HEK293 (cell line): ENCODE measurements around the gene SLC7A6.

Experiments
- CTCF ChIA-PET: fragments of 350-600 bp; formaldehyde crosslinking; extraction: SDS; loops from one replicate; lab custom pipeline; 2021; ENCODE audit warnings: antibody characterized with exemption; lab: Yijun Ruan, JAX
- POLR2A ChIA-PET: fragments of 300-600 bp; formaldehyde crosslinking; extraction: SDS; loops from one replicate; lab custom pipeline; 2020; ENCODE audit warnings: antibody characterized with exemption, inconsistent platforms; lab: Yijun Ruan, JAX
- H3K27ac ChIP-seq: fragments of 200-500 bp; sonication (Bioruptor generic); 2 replicates; pipeline ENCODE4 v1.5.1; 2014; ENCODE audit warnings: low read depth, low read length, control low read depth, inconsistent platforms; ENCODE audit errors: extremely low read depth
- H3K36me3 ChIP-seq, 2 experiments: fragments of 200-500 bp in 1 of 2; sonication (Bioruptor generic) in 1 of 2; 1 replicate in 1 of 2; 2 replicates in 1 of 2; pipeline ENCODE4 v1.5.1; 2014 to 2017; ENCODE audit warnings: inconsistent platforms in 2 of 2, low read length in 2 of 2; ENCODE audit not compliant: control insufficient read depth in 2 of 2, insufficient read depth in 1 of 2
- H3K4me1 ChIP-seq: fragments of 200-500 bp; sonication (Bioruptor generic); 2 replicates; pipeline ENCODE4 v1.5.1; 2014; ENCODE audit warnings: mild to moderate bottlenecking, low read length, inconsistent platforms; ENCODE audit not compliant: control insufficient read depth, insufficient read depth
- H3K4me3 ChIP-seq: 2 replicates; pipeline ENCODE4 v1.5.1; 2011; ENCODE audit warnings: low read depth, mild to moderate bottlenecking, control low read depth, low read length, moderate library complexity
- H3K9me3 ChIP-seq: fragments of 200-500 bp; sonication (Bioruptor generic); 2 replicates; pipeline ENCODE4 v1.5.1; 2014; ENCODE audit warnings: low read depth, low read length, inconsistent platforms; ENCODE audit not compliant: control insufficient read depth, insufficient read depth
- BCL11B ChIP-seq: fragments of 450-650 bp; formaldehyde crosslinking; IDR thresholded peaks from 2 replicates; pipeline ENCODE4 v1.5.1; 2016; ENCODE audit warnings: low read depth, missing biosample characterization, missing genetic modification characterization
- IKZF3 ChIP-seq: fragments of 450-650 bp; IDR thresholded peaks from 2 replicates; pipeline ENCODE4 v1.5.0; 2018; ENCODE audit warnings: missing biosample characterization, mild to moderate bottlenecking, missing genetic modification characterization, moderate library complexity
- KLF8 ChIP-seq: fragments of 450-650 bp; formaldehyde crosslinking; IDR thresholded peaks from 2 replicates; pipeline ENCODE4 v1.5.1; 2016; ENCODE audit warnings: missing biosample characterization, missing genetic modification characterization
- SP2 ChIP-seq: fragments of 450-650 bp; formaldehyde crosslinking; IDR thresholded peaks from 2 replicates; pipeline ENCODE4 v1.5.1; 2016; ENCODE audit warnings: missing biosample characterization, missing genetic modification characterization
- ZBTB21 ChIP-seq: fragments of 450-650 bp; formaldehyde crosslinking; IDR thresholded peaks from 2 replicates; pipeline ENCODE4 v1.5.1; 2017; ENCODE audit warnings: missing biosample characterization, missing genetic modification characterization
- ZBTB48 ChIP-seq: fragments of 450-650 bp; formaldehyde crosslinking; IDR thresholded peaks from 2 replicates; pipeline ENCODE4 v1.5.1; 2016; ENCODE audit warnings: missing biosample characterization, missing genetic modification characterization
- ZBTB7A ChIP-seq: fragments of 450-650 bp; formaldehyde crosslinking; IDR thresholded peaks from 2 replicates; pipeline ENCODE4 v1.5.1; 2016; ENCODE audit warnings: low read depth, missing biosample characterization, missing genetic modification characterization
- ZNF138 ChIP-seq: fragments of 450-650 bp; formaldehyde crosslinking; IDR thresholded peaks from 2 replicates; pipeline ENCODE4 v1.5.1; 2016; ENCODE audit warnings: missing biosample characterization, missing genetic modification characterization, borderline replicate concordance
- ZNF140 ChIP-seq: fragments of 450-650 bp; formaldehyde crosslinking; IDR thresholded peaks from 2 replicates; pipeline ENCODE4 v1.5.1; 2016; ENCODE audit warnings: missing biosample characterization, missing genetic modification characterization
- ZNF16 ChIP-seq: fragments of 450-650 bp; formaldehyde crosslinking; IDR thresholded peaks from 2 replicates; pipeline ENCODE4 v1.5.1; 2016; ENCODE audit warnings: low read depth, missing biosample characterization, missing genetic modification characterization
- ZNF391 ChIP-seq: fragments of 450-650 bp; formaldehyde crosslinking; IDR thresholded peaks from 2 replicates; pipeline ENCODE4 v1.5.1; 2016; ENCODE audit warnings: low read depth, missing biosample characterization, missing genetic modification characterization, borderline replicate concordance
- ZNF558 ChIP-seq: fragments of 450-650 bp; formaldehyde crosslinking; IDR thresholded peaks from 2 replicates; pipeline ENCODE4 v1.5.1; 2016; ENCODE audit warnings: missing biosample characterization, missing genetic modification characterization
- ZNF561 ChIP-seq: fragments of 450-650 bp; IDR thresholded peaks from 2 replicates; pipeline ENCODE4 v1.5.1; 2018; ENCODE audit warnings: missing biosample characterization, missing genetic modification characterization, borderline replicate concordance
- TF ChIP-seq, protein P1 (sequence below): fragments of 450-650 bp; formaldehyde crosslinking; IDR thresholded peaks from 2 replicates; pipeline ENCODE4 v1.5.1; 2016; ENCODE audit warnings: missing biosample characterization, missing genetic modification characterization
- TF ChIP-seq, protein P2 (sequence below): fragments of 450-650 bp; formaldehyde crosslinking; IDR thresholded peaks from 2 replicates; pipeline ENCODE4 v1.5.1; 2016; ENCODE audit warnings: missing biosample characterization, missing genetic modification characterization
- TF ChIP-seq, protein P3 (sequence below): fragments of 450-650 bp; IDR thresholded peaks from 2 replicates; pipeline ENCODE4 v1.5.1; 2018; ENCODE audit warnings: missing biosample characterization, missing genetic modification characterization
- TF ChIP-seq, protein P4 (sequence below): fragments of 450-650 bp; formaldehyde crosslinking; IDR thresholded peaks from 2 replicates; pipeline ENCODE4 v1.5.1; 2017; ENCODE audit warnings: missing biosample characterization, missing genetic modification characterization
- TF ChIP-seq, protein P5 (sequence below): fragments of 450-650 bp; formaldehyde crosslinking; IDR thresholded peaks from 2 replicates; pipeline ENCODE4 v1.5.1; 2016; ENCODE audit warnings: missing biosample characterization, missing genetic modification characterization
- TF ChIP-seq, protein P6 (sequence below): fragments of 450-650 bp; formaldehyde crosslinking; IDR thresholded peaks from 2 replicates; pipeline ENCODE4 v1.5.1; 2016; ENCODE audit warnings: missing biosample characterization, missing genetic modification characterization

The SLC7A6 gene

DNA sequence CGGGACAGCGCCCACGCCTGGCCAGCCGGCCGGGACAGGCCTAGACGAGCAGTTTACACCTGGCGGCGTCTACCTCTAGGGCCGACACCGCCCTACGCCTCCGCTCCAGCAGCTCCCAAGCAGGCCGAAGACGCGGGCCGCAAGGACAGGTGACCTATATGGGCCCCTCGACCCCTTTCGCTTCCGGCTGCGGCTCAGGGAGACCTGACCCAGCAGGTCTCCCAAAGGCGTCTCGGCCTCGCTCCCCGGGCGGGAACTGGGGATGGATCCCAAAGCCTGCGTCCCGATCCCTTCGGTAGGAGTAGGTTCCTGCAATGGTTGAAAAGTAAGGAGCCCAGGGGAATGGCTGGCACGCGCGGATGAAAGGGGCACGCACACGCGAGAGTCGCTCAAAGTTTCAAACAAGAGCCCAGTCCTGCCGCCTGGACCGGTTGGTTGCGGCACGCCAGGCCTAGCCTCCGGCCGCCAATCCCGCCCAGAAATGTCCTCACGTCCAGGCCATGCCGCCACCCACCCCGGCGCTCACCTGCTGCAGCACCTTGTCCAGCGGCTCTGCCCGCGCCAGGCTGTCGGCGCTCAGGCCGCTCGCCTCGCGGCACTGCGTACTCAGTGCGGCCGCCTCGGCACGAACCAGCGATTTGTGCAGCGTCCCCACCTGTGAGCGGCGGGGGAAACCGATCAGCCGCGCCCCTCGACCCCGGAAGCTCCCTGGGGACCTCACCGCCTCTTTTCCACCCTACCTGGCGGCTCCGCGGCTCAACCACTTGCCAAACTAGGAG, 29.0 kb upstream of the SLC7A6 start:
- H3K27ac ChIP-seq: peak overlapping the region; percentile 75
- CTCF ChIA-PET: interaction anchor here (1.5 kb wide), 1 partner anchor 26 kb away, joined by 5 read pairs; no protein-coding TSS in a partner anchor
- H3K4me1 ChIP-seq: peaks cover 7% of the 10 kb centered on the region; the same call in 1 of the 2 replicates
- no peaks in the 10 kb centered on the region for H3K9me3 ChIP-seq
- POLR2A ChIA-PET: interaction anchor here (0.6 to 3.3 kb wide), 6 partner anchors 26 to 672 kb away, joined by 3 to 34 read pairs (median 9); partner anchors contain the start of genes NFATC3, PRMT7 and SLC7A6OS
- H3K36me3 ChIP-seq: peaks cover 0 to 29% of the 10 kb centered on the region in 2 experiments; a peak in 1 of 3 replicates
- peak overlapping the region; percentile 63 for H3K4me3 ChIP-seq
- TF ChIP-seq, protein P1, sequence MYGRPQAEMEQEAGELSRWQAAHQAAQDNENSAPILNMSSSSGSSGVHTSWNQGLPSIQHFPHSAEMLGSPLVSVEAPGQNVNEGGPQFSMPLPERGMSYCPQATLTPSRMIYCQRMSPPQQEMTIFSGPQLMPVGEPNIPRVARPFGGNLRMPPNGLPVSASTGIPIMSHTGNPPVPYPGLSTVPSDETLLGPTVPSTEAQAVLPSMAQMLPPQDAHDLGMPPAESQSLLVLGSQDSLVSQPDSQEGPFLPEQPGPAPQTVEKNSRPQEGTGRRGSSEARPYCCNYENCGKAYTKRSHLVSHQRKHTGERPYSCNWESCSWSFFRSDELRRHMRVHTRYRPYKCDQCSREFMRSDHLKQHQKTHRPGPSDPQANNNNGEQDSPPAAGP (tag by site-specific recombination): no peak
- no peak for TF ChIP-seq ZBTB21 (tag by site-specific recombination)
- TF ChIP-seq, protein P2, sequence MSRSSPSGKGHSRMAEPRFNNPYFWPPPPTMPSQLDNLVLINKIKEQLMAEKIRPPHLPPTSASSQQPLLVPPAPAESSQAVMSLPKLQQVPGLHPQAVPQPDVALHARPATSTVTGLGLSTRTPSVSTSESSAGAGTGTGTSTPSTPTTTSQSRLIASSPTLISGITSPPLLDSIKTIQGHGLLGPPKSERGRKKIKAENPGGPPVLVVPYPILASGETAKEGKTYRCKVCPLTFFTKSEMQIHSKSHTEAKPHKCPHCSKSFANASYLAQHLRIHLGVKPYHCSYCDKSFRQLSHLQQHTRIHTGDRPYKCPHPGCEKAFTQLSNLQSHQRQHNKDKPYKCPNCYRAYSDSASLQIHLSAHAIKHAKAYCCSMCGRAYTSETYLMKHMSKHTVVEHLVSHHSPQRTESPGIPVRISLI: no peak
- no peak for TF ChIP-seq ZNF16 (tag by site-specific recombination)
- peak; percentile 8; the same call in 1 of the 2 replicates for TF ChIP-seq SP2 (tag by site-specific recombination)
- TF ChIP-seq, protein P3, sequence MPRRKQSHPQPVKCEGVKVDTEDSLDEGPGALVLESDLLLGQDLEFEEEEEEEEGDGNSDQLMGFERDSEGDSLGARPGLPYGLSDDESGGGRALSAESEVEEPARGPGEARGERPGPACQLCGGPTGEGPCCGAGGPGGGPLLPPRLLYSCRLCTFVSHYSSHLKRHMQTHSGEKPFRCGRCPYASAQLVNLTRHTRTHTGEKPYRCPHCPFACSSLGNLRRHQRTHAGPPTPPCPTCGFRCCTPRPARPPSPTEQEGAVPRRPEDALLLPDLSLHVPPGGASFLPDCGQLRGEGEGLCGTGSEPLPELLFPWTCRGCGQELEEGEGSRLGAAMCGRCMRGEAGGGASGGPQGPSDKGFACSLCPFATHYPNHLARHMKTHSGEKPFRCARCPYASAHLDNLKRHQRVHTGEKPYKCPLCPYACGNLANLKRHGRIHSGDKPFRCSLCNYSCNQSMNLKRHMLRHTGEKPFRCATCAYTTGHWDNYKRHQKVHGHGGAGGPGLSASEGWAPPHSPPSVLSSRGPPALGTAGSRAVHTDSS (tag by site-specific recombination): no peak
- peak; percentile 35; the same call in 1 of the 2 replicates for TF ChIP-seq ZNF561
- 0 out of 2 replicates have a peak, but pooled peaks have one; percentile 23 for TF ChIP-seq ZBTB7A (tag by site-specific recombination)
- TF ChIP-seq, protein P4, sequence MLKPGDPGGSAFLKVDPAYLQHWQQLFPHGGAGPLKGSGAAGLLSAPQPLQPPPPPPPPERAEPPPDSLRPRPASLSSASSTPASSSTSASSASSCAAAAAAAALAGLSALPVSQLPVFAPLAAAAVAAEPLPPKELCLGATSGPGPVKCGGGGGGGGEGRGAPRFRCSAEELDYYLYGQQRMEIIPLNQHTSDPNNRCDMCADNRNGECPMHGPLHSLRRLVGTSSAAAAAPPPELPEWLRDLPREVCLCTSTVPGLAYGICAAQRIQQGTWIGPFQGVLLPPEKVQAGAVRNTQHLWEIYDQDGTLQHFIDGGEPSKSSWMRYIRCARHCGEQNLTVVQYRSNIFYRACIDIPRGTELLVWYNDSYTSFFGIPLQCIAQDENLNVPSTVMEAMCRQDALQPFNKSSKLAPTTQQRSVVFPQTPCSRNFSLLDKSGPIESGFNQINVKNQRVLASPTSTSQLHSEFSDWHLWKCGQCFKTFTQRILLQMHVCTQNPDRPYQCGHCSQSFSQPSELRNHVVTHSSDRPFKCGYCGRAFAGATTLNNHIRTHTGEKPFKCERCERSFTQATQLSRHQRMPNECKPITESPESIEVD (tag by site-specific recombination): no peak
- TF ChIP-seq, protein P5, sequence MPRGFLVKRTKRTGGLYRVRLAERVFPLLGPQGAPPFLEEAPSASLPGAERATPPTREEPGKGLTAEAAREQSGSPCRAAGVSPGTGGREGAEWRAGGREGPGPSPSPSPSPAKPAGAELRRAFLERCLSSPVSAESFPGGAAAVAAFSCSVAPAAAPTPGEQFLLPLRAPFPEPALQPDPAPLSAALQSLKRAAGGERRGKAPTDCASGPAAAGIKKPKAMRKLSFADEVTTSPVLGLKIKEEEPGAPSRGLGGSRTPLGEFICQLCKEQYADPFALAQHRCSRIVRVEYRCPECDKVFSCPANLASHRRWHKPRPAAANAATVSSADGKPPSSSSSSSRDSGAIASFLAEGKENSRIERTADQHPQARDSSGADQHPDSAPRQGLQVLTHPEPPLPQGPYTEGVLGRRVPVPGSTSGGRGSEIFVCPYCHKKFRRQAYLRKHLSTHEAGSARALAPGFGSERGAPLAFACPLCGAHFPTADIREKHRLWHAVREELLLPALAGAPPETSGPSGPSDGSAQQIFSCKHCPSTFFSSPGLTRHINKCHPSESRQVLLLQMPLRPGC (tag by site-specific recombination): no peak; the same call in 1 of the 2 replicates
- TF ChIP-seq, protein P6, sequence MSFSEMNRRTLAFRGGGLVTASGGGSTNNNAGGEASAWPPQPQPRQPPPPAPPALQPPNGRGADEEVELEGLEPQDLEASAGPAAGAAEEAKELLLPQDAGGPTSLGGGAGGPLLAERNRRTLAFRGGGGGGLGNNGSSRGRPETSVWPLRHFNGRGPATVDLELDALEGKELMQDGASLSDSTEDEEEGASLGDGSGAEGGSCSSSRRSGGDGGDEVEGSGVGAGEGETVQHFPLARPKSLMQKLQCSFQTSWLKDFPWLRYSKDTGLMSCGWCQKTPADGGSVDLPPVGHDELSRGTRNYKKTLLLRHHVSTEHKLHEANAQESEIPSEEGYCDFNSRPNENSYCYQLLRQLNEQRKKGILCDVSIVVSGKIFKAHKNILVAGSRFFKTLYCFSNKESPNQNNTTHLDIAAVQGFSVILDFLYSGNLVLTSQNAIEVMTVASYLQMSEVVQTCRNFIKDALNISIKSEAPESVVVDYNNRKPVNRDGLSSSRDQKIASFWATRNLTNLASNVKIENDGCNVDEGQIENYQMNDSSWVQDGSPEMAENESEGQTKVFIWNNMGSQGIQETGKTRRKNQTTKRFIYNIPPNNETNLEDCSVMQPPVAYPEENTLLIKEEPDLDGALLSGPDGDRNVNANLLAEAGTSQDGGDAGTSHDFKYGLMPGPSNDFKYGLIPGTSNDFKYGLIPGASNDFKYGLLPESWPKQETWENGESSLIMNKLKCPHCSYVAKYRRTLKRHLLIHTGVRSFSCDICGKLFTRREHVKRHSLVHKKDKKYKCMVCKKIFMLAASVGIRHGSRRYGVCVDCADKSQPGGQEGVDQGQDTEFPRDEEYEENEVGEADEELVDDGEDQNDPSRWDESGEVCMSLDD (tag by site-specific recombination): no peak
- TF ChIP-seq ZNF140: no peak
- 0 out of 2 replicates have a peak, but pooled peaks have one; percentile 14 for TF ChIP-seq BCL11B
- TF ChIP-seq ZNF138 (tag by site-specific recombination): no peak
- 0 out of 2 replicates have a peak, but pooled peaks have one; percentile 23 for TF ChIP-seq IKZF3 (tag by site-specific recombination)
- TF ChIP-seq ZBTB48 (tag by site-specific recombination): peak; percentile 69; the same call in 1 of the 2 replicates
- TF ChIP-seq ZNF558: no peak
- TF ChIP-seq ZNF391 (tag by site-specific recombination): no peak
- TF ChIP-seq KLF8 (tag by site-specific recombination): peak; percentile 24; the same call in 1 of the 2 replicates
